A549 (cell line): ENCODE results near the gene PI4K2A.

Experiments used
- RFX5 ChIP-seq: fragments of 450-650 bp; IDR thresholded peaks from 2 replicates; pipeline ENCODE4 v1.7.1; 2014; ENCODE audit warnings: antibody characterized with exemption, mild to moderate bottlenecking, moderate library complexity
- TF ChIP-seq, protein P1 (sequence below): fragments of >200 bp; sonication (Bioruptor Twin); formaldehyde crosslinking; IDR thresholded peaks from 3 replicates; pipeline ENCODE4 v1.5.1; 2016

DNA sequence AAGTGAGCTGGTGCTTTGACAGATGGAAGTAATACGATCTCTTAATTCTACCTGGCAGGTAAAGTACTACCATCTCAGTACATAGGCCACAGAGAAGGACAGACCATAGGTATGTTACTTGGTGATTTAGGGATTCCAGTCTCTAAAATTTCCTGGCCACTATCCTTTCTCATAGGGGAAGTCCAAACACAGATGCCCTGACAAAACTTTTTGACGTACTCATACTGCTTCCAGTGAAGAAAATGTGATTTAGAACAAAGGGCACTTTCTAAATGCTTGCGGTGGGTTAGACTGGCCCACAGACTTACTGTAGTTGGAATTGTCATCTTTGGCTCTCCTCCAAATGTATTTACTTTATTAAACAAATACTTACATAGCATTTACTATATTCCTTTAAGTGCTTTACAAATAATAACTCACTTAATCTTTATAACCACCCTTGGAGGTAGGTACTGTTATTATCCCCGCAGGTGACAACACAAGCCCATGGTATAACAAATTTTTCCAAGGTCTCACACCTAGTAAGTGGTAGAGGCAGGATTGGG, 3.0 kb downstream of the PI4K2A start:
- TF ChIP-seq, protein P1, sequence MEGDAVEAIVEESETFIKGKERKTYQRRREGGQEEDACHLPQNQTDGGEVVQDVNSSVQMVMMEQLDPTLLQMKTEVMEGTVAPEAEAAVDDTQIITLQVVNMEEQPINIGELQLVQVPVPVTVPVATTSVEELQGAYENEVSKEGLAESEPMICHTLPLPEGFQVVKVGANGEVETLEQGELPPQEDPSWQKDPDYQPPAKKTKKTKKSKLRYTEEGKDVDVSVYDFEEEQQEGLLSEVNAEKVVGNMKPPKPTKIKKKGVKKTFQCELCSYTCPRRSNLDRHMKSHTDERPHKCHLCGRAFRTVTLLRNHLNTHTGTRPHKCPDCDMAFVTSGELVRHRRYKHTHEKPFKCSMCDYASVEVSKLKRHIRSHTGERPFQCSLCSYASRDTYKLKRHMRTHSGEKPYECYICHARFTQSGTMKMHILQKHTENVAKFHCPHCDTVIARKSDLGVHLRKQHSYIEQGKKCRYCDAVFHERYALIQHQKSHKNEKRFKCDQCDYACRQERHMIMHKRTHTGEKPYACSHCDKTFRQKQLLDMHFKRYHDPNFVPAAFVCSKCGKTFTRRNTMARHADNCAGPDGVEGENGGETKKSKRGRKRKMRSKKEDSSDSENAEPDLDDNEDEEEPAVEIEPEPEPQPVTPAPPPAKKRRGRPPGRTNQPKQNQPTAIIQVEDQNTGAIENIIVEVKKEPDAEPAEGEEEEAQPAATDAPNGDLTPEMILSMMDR: no peak
- no peak for TF ChIP-seq RFX5
